B cell (primary cell): ENCODE results near the gene AUTS2. TPM values are rescaled to one million over a fixed set of nuclear protein-coding genes. Genes with fewer than 3 reads are reported as not detected.

ENCODE experiments used
- ATAC-seq: fragments of 200-7000 bp; cut with Tn5 transposase; one replicate; pipeline ENCODE4 v1.10.0; 2021; ENCODE audit warnings: low read depth, mild to moderate bottlenecking, moderate number of reproducible peaks, moderate library complexity
- CTCF ChIA-PET: fragments of 350-600 bp; sonication (Branson Sonifier 250); formaldehyde crosslinking; loops from one replicate; lab custom pipeline; 2021; ENCODE audit warnings: antibody characterized with exemption, inconsistent platforms; lab: Charles Lee
- POLR2A ChIA-PET: fragments of 350-600 bp; sonication (Branson Sonifier 250); formaldehyde crosslinking; loops from one replicate; lab custom pipeline; 2021; ENCODE audit warnings: antibody characterized with exemption; lab: Charles Lee
- DNase-seq: peaks from one replicate; pipeline ENCODE4 v3.0.0; 2013
- H2AFZ ChIP-seq: 2 replicates; pipeline ENCODE4 v1.6.1; 2012; ENCODE audit warnings: mild to moderate bottlenecking, low read depth, low read length; ENCODE audit not compliant: insufficient read depth, poor library complexity, severe bottlenecking
- H3K27ac ChIP-seq, 2 donors: 1 replicate in 1 of 2; 2 replicates in 1 of 2; pipeline ENCODE4 v1.5.1; 2012 to 2013; ENCODE audit warnings: low read length in 2 of 2, mild to moderate bottlenecking in 2 of 2, moderate library complexity in 1 of 2
- H3K27me3 ChIP-seq, 4 experiments: fragments of 200-600 bp in 1 of 4; sonication (generic) in 1 of 4; replicated peaks in 1 of 4; 1 replicate in 2 of 4; 2 replicates in 2 of 4; pipeline versions ENCODE4 v1.6.1 to v1.7.0; 2013 to 2016; ENCODE audit warnings: low read length in 3 of 4, mild to moderate bottlenecking in 2 of 4, mixed read lengths in 1 of 4, moderate library complexity in 1 of 4; ENCODE audit not compliant: insufficient read depth in 4 of 4, control insufficient read depth in 3 of 4; ENCODE audit errors: control extremely low read depth in 1 of 4
- H3K36me3 ChIP-seq, 2 experiments: replicated peaks in 1 of 2; 1 replicate in 1 of 2; 2 replicates in 1 of 2; pipeline versions ENCODE4 v1.6.1 to v1.7.1; 2013; ENCODE audit warnings: low read length in 1 of 2; ENCODE audit not compliant: insufficient read depth in 2 of 2, control insufficient read depth in 1 of 2; ENCODE audit errors: control extremely low read depth in 1 of 2, extremely low read depth in 1 of 2
- H3K4me1 ChIP-seq, 2 donors: fragments of 200-600 bp in 1 of 2; sonication (generic) in 1 of 2; 1 replicate in 1 of 2; 2 replicates in 1 of 2; pipeline versions ENCODE4 v1.5.1 to v1.6.1; 2013 to 2017; ENCODE audit warnings: low read length in 2 of 2; ENCODE audit not compliant: control insufficient read depth in 2 of 2, insufficient read depth in 2 of 2
- H3K4me2 ChIP-seq: replicated peaks from 2 replicates; pipeline ENCODE3; 2012; ENCODE audit warnings: mild to moderate bottlenecking, low read depth, low read length; ENCODE audit not compliant: poor library complexity, severe bottlenecking
- H3K4me3 ChIP-seq, 5 experiments: fragments of 200-600 bp in 1 of 5; sonication (generic) in 1 of 5; 1 replicate in 3 of 5; 2 replicates in 2 of 5; pipeline versions ENCODE4 v1.5.1 to v1.7.0; 2011 to 2016; ENCODE audit warnings: low read length in 4 of 5, mild to moderate bottlenecking in 4 of 5, low read depth in 2 of 5, control low read depth in 1 of 5, moderate library complexity in 1 of 5; ENCODE audit not compliant: insufficient read depth in 1 of 5; ENCODE audit errors: control extremely low read depth in 1 of 5, extremely low read depth in 1 of 5
- H3K79me2 ChIP-seq: fragments of 200-600 bp; sonication (generic); one replicate; pipeline ENCODE4 v1.6.0; 2016; ENCODE audit warnings: low read length; ENCODE audit not compliant: control insufficient read depth, insufficient read depth
- H3K9ac ChIP-seq: fragments of 200-600 bp; sonication (generic); 2 replicates; pipeline ENCODE4 v1.6.1; 2017; ENCODE audit warnings: mild to moderate bottlenecking, low read length, moderate library complexity
- H3K9me3 ChIP-seq, 3 donors: one replicate each; pipeline versions ENCODE4 v1.6.1 to v1.7.1; 2013; ENCODE audit warnings: low read length in 2 of 3; ENCODE audit not compliant: control insufficient read depth in 2 of 3, insufficient read depth in 1 of 3; ENCODE audit errors: control extremely low read depth in 1 of 3
- H4K20me1 ChIP-seq: 2 replicates; pipeline ENCODE4 v1.6.0; 2012; ENCODE audit warnings: mild to moderate bottlenecking, low read length; ENCODE audit not compliant: insufficient read depth, control insufficient read depth, poor library complexity, severe bottlenecking
- H3K27ac Mint-ChIP-seq: one replicate; pipeline ENCODE4 v1.8.0; 2021; ENCODE audit warnings: mixed read lengths
- H3K27me3 Mint-ChIP-seq: one replicate; pipeline ENCODE4 v1.8.0; 2021; ENCODE audit warnings: mixed read lengths
- H3K4me1 Mint-ChIP-seq: one replicate; pipeline ENCODE4 v1.8.0; 2021; ENCODE audit warnings: mixed read lengths
- H3K4me3 Mint-ChIP-seq: one replicate; pipeline ENCODE4 v1.8.0; 2021; ENCODE audit warnings: mixed read lengths
- H3K9me3 Mint-ChIP-seq: one replicate; pipeline ENCODE4 v1.8.0; 2022; ENCODE audit warnings: mixed read lengths; ENCODE audit not compliant: insufficient read depth
- EZH2 ChIP-seq: IDR thresholded peaks from 2 replicates; pipeline ENCODE4 v1.6.1; 2012; ENCODE audit warnings: borderline replicate concordance, low read depth, mild to moderate bottlenecking, moderate library complexity, low read length; ENCODE audit not compliant: insufficient read depth, poor library complexity, severe bottlenecking
- WGBS: methylation state at CpG from one replicate; pipeline ENCODE4 v1.1.5; 2013; ENCODE audit warnings: missing lambda C conversion rate; ENCODE audit not compliant: insufficient coverage; 5-methylcytosine and 5-hydroxymethylcytosine counted together
- intact Hi-C: fragments of 100-400 bp; cut with micrococcal nuclease; formaldehyde crosslinking; loops from one replicate; pipeline ENCODE4 v1.10.0; 2022
- polyA plus RNA-seq: library from polyadenylated mRNA; depleted of rRNA; stranded (reverse); fragments of >200 nt; gene quantifications from 2 replicates; pipeline ENCODE4 v1.2.3, GENCODE V29; 2012
- total RNA-seq, 2 donors: library from RNA; stranded (reverse); fragments of 120-200 nt in 1 of 2; gene quantifications; 1 replicate in 1 of 2; 2 replicates in 1 of 2; pipeline versions ENCODE4 v1.2.3 to v1.2.4, GENCODE V29; 2013 to 2022
- TF ChIP-seq, protein P1 (sequence below): fragments of 200-600 bp; IDR thresholded peaks from one replicate; pipeline ENCODE4 v1.8.0; 2022; ENCODE audit warnings: antibody characterized with exemption, mild to moderate bottlenecking

AUTS2 gene
- total and polyA plus RNA-seq, 2 donors (not counting 1 experiment from before 2014, with no cell fraction given): 22.3 to 35.0 TPM

DNA sequence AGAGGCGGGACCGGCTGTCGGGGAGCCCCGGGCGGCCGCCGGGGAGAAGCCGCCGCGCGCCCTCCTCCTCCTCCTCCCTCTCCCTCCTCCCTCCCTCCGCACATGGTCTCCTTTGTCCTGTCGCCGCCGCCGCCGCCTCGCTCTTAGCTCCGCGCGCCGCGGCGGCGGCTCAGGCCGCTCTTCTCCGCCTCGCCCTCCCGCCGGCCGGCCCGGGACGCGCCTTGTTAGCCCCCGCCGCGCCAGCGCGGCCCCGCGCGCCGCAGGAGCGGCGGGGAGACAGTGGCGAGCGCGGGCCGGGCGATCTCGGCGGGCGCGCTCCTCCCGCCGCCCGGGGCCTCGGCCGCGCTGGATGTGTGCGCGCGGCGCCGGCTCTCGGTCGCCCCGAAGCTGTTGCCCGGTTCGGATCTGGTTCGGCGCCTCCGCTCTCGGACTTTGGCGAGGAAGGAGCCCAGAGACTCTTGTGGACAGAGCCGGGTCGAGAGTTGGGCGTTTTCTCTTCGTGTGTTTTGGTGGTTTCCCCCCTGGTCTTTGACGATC, 1096.2 kb downstream of the AUTS2 start:
- no peak overlapping the region for H3K27ac ChIP-seq
- CTCF ChIA-PET: no interaction called here

More for the DNA sequence above, 1096.2 kb downstream of the AUTS2 start:
- peaks cover 0 to 27% (median 12%) of the 10 kb centered on the region in 4 experiments for H3K27me3 ChIP-seq
- no peaks in the 10 kb centered on the region for H3K79me2 ChIP-seq
- POLR2A ChIA-PET: no interaction called here
- Mint-ChIP-seq H3K4me3 (peak overlapping the region; percentile 84), H3K27me3 (peaks cover 22% of the 10 kb centered on the region), H3K27ac (no peak overlapping the region), H3K4me1 (peaks cover 16% of the 10 kb centered on the region), H3K9me3 (no peaks in the 10 kb centered on the region)
- H2AFZ ChIP-seq: peak overlapping the region; percentile 32
- peak overlapping the region; percentile 71 for H3K9ac ChIP-seq
- peak overlapping the region; percentile 40 to 71 (median 56) for H3K4me3 ChIP-seq
- DNase-seq (peak; percentile 42), ATAC-seq (peak; percentile 16)
- intact Hi-C loops: loop anchor here (10.0 kb wide), 2 partner anchors 760 to 1100 kb away; partner anchors contain the start of gene AUTS2
- peaks cover 0 to 2% of the 10 kb centered on the region in 2 experiments for H3K36me3 ChIP-seq
- peaks cover 15% of the 10 kb centered on the region in 2 donors for H3K4me1 ChIP-seq
- peaks cover 11% of the 10 kb centered on the region for H4K20me1 ChIP-seq
- TF ChIP-seq EZH2: no peak
- TF ChIP-seq, protein P1, sequence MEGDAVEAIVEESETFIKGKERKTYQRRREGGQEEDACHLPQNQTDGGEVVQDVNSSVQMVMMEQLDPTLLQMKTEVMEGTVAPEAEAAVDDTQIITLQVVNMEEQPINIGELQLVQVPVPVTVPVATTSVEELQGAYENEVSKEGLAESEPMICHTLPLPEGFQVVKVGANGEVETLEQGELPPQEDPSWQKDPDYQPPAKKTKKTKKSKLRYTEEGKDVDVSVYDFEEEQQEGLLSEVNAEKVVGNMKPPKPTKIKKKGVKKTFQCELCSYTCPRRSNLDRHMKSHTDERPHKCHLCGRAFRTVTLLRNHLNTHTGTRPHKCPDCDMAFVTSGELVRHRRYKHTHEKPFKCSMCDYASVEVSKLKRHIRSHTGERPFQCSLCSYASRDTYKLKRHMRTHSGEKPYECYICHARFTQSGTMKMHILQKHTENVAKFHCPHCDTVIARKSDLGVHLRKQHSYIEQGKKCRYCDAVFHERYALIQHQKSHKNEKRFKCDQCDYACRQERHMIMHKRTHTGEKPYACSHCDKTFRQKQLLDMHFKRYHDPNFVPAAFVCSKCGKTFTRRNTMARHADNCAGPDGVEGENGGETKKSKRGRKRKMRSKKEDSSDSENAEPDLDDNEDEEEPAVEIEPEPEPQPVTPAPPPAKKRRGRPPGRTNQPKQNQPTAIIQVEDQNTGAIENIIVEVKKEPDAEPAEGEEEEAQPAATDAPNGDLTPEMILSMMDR: no peak
- peak overlapping the region; percentile 80 for H3K4me2 ChIP-seq
- WGBS: under 1% methylated on average over 80 of the region's 80 CpGs
- peaks cover 0 to 3% (median 0%) of the 10 kb centered on the region in 3 donors for H3K9me3 ChIP-seq
